Right lung (tissue), 10 donors: Measurements from ENCODE around the gene ZNF383. TPM values are rescaled to one million over a fixed set of nuclear protein-coding genes. Genes with fewer than 3 reads are reported as not detected.
"Not testable (repeated sequence)": the region's sequence is repeated elsewhere in the genome, so short reads cannot be mapped to it uniquely, and the experiment has no call there.

ENCODE experiments used
- DNase-seq, 2 donors: peaks; one replicate each; pipeline ENCODE4 v3.0.0-alpha.2; 2013
- long read RNA-seq, 8 donors: transcript quantifications; one replicate each; lab custom pipeline, GENCODE V29; 2026
- polyA plus RNA-seq, 5 donors: library from polyadenylated mRNA; unstranded; fragments of 120-200 nt; gene quantifications; one replicate each; pipeline versions ENCODE4 v1.2.1 to v1.2.3, GENCODE V29; 2013; ENCODE audit warnings: inconsistent platforms in 1 of 5, low replicate concordance in 1 of 5; ENCODE audit not compliant: insufficient read length in 5 of 5, insufficient read depth in 1 of 5

ZNF383 gene
- 10 to 100 TPM in 4 of 5 donors, 1 to 10 TPM in 1; 9.5 to 17.8 (median 16.2) TPM for polyA plus RNA-seq
- long read RNA-seq, donor 1 = 0 reads
- long read RNA-seq, donor 2 = 0 reads
- long read RNA-seq, donor 3 = 0 reads
- long read RNA-seq, donor 4 = 0 reads
- long read RNA-seq, donor 5 = 0 reads
- long read RNA-seq, donor 6, partial matches to known transcripts = 27 of 28 reads
- long read RNA-seq, donor 6, other reads (novel, unspliced or antisense) = 0 of 28 reads
- long read RNA-seq, donor 7 = 0 reads
- long read RNA-seq, donor 8 = 0 reads

DNA sequence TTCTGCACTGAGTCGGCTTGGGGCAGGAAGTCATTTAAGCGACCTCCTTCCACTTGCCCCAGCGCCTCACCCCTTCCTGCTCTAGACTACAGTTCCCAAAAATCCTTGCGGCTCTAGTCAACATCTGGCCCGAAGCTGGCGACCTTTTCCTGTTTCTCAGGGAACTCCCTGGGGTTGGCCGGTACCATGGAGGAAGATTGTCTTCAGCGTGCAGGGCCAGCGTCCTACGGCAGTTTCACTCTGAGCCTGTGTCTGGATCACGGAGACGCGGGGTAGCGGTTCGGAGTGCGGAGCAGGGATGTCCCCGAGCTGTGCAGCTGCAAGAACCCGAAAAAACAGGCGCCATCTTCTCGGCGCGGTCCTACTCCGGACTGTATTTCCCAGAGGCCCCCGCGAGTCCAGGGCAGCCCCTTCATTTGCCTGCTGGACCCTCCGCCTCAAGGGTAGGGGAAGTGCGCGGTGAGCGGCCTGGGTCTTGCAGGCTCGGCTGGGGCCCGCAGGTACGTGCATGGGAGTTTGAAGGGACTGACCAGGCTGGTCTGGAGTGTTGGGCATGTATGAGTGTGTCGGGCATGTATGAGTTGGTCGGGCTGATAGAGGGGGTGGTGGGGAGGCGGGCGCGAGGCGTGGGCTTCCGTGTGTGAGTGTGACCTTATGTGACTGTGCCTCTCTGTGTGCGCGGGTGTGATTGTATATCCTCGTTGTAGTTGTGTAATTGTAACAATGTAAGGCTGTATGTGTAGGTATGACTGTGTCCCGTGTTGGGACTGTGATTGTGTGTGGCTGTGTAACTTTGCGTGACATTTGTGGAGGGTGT, at the start of gene ZNF383:
Gene ZNF383 (plus strand): TSS at position 440 of the 817 bp plus-strand sequence. CDS start 12,240 bp downstream, outside the sequence.
- peak; percentile 92 to 95 for DNase-seq

DNA sequence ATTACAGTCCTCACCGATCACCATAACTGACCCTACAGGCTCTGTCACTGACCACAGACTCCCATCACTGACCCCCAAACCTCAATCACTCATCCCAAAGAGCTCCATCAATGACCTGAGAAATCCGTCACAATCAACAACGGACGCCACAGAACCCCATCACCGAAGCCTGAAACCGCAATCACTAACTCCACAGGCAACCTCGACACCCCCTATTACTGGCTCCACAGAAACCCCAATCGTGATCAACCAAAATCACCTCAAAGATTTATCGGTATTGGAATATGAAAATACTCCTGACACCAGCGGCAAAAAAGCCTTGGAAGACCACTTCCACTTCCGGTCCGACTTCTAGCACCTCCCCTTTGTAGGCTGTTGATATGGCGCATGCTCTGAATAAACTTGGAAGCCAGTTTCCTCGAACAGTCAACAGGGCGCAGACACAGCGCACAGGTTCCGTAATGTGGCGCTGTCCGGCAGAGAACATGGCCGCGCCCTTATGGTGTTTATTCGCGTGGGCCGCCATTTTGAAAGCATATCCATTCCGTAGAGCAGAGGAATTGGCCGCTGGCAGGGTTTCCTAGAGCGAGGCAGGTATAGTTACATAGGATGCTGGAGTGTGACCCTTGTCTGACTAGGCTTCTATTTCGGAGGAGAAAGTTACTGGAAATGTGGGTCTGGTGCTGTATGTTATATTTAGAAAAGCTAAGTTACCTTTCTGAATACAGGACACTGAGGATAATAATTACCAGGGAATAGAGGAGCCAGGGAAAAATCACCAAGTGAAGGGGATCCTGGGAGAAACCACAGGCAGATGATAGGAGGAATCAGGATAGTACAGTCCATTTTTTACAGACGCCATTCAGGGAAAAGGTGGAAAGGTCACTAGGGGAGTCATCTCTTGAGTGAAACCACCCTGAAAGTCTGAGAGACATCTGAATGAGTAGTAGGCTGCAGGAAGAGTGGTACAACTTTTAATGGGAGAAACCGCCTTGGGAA, 45.3 kb upstream of the ZNF383 start, which contains the start of gene ZNF585A:
Gene ZNF585A (minus strand): TSS at position 328 of the 999 bp plus-strand sequence. CDS start 2,785 bp downstream, outside the sequence.
- peak; percentile 93 to 95 for DNase-seq

DNA sequence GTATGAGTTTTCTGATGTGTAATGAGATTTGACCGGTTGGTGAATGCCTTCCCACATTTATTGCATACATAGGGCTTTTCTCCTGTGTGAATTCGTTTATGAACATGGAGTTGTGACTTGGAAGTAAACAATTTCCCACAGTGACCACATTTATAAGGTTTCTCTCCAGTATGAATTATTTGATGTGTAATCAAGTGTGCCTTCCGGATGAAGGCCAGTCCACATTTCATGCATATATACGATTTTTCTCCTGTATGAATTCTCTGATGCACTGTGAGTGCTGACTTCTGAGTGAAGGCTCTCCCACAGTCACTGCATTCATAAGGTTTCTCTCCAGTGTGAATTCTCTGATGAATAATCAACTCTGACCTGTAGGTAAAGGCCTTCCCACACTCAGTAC, 31.9 kb upstream of the ZNF383 start:
- DNase-seq = not testable (repeated sequence)

DNA sequence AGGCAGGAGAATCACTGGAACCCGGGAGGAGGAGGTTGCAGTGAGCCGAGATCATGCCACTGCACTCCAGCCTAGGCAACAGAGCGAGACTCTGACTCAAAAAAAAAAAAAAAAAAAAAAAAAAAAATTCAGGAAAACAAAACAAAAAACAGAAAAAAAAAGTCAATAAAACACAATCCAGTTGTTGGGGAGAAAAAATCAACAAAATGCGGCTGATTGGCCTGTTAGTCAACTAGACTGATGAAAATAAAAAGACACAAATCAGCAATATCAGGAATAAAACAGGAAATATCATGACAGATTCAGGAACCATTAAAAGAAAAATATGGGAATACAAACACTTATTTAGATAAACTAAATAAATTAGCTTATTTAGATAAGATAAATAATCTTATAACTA, 22.8 kb upstream of the ZNF383 start:
- DNase-seq = not testable (repeated sequence)

DNA sequence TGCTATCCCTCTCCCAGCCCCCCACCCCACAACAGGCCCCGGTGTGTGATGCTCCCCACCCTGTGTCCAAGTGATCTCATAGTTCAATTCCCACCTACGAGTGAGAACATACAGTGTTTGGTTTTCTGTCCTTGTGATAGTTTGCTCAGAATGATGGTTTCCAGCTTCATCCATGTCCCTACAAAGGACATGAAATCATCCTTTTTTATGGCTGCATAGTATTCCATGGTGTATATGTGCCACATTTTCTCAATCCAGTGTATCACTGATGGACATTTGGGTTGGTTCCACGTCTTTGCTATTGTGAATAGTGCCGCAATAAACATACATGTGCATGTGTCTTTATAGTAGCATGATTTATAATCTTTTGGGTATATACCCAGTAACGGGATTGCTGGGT, 20.9 kb upstream of the ZNF383 start:
- not testable (repeated sequence) for DNase-seq

DNA sequence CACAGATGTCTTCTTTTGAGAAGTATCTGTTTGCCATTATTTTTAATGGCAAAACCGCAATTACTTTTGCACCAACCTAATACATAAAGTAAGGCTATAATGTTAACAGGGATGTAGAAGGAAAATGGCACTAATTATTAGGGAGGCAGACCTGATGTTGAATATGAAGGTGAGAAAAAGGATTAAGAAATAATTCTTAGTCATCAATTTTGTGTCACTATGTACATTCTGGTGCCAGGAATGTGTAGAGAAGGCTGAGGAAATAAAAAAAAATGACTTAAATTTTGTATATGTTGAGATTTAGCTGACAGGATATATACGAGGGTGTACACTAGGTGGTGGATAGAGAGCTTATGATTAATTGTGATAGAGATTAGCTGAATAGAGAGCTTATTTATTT, 20.2 kb upstream of the ZNF383 start:
- no peak for DNase-seq

DNA sequence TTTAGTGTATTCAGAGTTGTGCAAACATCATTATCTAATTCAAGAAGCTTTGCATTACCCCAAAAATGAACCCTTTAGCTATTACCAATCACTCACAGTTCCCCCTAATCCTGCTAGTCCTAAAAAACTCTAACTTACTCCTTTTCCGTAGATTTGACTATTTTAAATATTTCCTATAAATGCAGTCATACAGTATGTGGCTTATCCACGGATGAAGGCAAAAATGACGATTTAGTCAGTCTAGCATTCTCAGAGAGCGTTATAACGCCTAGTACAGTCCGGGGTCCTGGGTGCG, 587 bp upstream of the ZNF383 start:
- no peak for DNase-seq

DNA sequence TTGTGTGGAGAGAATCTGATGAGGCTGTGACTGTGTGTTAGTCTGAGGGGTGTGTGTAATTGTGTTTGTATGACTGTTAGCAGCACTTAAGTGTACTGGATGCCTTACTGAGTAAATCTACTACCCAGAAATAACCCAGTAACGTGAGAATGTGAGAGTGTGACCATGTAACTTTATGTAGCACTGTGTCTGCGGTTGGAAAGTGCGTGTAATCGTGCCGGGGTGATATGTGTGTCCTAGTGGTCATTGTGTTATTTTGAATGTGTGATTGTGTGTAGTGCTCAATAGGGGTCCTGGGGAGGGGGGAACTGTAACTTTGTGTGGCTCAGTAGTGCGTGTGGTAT, 550 bp downstream of the ZNF383 start:
- DNase-seq = no peak

DNA sequence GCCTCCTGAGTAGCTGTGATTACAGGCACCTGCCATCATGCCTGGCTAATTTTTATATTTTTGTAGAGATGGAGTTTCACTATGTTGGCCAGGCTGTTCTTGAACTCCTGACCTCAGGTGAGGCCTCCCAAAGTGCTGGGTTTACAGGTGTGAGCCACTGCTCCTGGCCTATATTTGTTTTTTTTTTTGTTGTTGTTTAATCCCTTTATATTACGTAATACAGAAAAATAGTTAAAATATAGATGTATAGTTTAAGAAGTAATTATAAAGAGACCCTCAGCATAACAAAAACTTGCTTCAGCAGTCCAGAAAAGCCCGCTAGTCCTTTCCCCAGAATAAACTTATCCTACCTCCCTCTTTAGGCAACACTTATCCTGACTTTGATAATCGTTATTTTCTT, 2.4 kb downstream of the ZNF383 start:
- no peak for DNase-seq

DNA sequence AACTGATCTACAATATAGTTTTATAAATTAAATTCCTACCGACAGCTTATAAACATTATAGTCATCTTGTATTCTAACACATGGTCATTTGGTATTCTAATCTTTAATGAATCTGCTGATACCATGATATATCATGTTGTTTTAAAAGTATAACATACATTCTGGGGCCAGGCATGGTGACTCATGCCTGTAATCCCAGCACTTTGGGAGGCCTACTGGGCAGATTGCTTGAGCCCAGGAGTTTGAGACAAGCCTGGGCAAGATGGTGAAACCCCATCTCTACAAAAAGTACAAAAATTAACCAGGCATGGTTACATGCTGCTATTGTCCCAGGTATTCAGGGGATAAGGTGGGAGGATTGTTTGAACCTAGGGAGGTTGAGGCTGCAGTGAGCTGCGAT, 3.1 kb downstream of the ZNF383 start:
- no peak for DNase-seq

DNA sequence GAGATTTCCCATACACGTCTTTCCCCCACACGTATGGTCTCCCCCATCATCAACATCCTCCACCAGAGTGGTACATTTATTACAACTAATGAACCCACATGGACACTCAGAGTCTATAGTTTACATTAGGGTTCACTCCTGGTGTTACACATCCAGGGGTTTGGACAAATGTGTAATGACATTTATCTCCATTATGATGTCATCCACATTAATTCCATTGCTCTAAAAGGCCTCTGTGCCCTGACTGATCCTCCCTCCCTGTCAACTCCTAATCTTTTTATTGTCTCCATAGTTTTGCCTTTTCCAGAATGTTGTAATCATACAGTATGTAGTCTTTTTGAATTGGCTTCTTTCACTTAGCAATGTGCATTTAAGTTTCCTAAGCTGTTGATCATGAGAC, 8.2 kb downstream of the ZNF383 start:
- no peak for DNase-seq

DNA sequence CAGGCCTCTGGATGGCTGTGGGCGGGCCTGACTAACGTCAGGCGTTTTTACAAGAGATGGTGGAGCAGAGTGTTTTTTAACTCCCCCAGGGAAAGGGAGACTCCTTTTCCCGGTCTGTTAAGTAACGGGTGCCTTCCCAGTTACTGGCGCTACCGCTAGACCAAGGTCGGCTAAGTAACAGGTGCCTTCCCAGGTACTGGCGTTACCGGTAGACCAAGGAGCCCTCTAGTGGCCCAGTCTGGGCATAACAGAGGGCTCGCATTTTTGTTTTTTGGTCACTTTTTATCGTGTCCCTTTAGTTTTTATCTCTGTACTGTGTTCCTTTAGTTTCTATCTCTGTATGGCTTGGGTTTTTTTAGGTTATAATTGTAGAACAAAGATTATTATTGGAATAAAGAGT, 10.0 kb downstream of the ZNF383 start:
- peak in 1 of 2 donors; percentile 14 for DNase-seq

DNA sequence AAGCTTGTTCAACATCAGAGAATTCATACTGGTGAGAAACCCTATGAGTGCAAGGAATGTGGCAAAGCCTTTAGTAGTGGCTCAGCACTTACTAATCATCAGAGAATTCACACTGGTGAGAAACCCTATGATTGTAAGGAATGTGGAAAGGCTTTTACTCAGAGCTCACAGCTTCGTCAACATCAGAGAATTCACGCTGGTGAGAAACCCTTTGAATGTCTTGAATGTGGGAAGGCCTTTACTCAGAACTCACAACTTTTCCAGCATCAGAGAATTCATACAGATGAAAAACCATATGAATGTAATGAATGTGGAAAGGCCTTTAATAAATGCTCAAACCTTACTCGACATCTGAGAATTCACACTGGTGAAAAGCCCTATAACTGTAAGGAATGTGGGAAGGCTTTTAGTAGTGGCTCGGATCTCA, 25.2 kb downstream of the ZNF383 start:
- DNase-seq = no peak

DNA sequence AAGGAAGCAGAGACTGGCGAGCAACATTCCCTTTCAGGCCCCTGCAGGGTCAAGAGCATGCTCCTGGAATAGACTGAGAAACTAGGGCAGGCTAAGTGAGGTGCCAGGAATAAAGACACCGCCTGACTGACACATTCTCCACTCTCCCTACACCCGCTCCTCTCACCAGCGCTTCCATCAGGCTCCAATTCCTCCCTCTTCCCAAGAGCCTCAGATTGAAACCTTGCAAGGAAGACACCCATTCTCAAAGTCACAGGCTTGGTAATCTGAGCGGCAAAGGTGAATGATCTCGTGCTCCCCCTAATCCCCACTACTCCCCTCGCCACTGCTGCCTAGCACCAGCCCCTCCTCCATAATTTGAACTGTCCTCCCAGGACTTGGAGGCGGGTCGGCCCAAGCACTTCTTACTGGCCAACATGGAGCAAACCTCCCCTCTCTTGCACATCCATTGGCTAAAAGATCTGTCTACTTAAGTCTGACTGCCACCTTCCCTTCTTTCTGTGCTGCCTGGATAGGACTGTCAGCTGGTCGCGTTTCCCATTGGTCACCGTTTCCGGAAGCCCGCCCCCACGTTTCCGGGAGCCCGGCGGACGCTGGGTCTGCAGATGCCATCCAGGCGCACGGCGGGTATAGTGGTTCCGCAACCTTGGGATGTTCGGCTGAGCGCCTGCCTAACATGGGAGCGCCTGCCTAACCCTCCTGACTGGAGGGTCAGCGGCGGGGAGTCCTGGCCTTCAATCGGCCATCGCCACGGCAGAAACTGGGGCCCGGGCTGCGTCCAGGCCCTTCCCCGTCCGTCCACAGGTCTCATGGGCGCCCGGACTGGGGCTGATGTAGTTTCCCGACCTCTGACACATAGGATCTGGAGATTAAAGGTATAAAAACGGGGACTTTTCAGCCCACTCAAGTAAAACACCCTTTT, 33.6 kb downstream of the ZNF383 start:
- DNase-seq = peak; percentile 91

DNA sequence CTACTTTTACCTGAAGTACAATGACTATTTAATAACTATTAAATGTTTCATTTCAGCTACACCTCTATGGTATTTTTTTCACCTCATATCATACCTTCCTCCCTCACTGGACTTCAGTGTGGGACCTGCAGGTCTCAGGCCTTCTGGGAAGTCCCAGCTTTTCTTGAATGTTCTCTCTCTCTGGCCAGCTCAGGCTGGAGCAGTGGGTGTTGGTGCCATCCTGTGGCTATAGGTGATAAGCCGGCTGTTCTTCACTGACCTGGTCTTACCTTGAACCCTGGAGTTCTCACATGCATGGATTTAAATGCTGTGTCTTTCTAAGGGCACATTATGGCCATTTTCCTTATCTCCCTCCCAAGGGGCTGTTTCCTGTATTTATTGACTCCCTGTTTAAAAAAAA, 45.0 kb downstream of the ZNF383 start:
- not testable (repeated sequence) for DNase-seq

DNA sequence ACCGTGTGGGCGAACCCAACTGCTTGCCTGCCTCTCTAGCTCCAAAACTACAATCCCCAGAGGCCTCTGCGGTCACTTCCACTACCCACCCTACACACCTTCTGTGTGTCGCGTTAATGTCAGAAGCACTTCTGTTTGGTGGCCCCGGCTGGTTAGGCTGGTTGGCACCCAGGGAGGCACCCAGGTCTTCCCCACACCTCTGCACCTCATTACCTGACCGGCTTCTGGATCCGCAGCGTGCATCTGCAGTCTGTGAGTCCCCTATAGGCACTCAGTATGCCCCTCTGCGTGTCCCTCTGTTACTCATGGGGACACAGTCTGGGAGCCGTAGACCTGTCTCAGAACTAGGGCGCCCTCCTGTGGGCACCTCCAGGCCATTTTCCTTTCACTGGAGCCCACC, 49.0 kb downstream of the ZNF383 start:
- DNase-seq = not testable (repeated sequence)

DNA sequence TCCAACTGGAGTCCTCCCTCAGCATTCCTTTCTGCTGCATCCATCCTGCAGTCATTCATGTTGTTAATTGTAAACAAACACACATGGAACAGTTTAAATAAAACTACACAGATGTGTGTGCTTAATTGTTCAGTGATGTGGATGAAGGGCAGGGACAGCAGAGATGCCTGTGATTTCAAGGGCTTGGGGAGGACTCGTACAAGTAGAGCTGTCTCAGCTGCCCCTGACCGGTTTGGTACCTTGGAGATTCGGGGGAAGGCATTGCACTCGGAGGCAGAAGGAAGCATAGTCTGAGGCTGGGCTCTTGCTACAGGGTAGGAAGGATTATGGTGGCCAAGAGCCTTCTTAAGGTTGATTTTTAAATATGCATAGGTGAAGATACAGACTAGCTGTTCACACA, 49.7 kb downstream of the ZNF383 start:
- DNase-seq = not testable (repeated sequence)

DNA sequence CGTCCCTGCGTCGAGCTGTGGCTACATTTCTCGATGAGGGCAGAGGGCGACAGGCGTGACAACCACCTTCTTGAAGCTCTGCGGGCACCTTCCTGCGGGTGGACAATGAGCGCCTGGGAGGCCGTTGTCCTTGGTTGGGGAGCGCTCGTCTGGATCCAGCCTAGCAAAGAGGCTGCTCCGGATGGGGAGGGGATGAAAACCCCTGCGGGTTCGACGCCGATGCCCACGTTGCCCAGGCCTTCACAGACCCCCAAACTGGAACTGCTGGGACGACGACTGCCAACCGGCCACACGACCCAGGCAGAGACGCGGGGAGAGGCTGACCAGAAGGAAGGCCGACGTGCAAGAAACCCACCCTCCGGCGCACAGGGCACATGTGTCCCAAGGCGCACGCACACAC, 62.6 kb downstream of the ZNF383 start:
- not testable (repeated sequence) for DNase-seq

DNA sequence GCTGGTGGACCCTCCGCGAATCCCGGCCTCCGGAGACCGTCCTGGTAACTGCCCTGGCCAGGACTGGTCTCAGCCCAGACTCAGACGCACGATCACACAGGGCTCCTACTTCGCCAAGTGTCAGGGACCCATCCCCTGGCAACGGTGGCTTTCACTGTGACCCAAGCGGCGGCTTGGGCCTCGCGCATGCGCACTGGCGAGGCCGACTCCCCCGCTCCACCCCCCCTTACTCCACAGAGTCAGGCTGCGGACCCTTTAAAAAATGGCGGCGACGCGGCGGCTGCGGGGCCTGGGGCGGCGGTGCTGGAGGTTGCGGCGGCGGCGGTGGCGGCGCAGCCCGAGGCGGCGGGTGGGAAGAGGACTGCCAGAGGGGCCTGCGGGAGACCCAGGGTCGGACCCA, 66.0 kb downstream of the ZNF383 start:
- DNase-seq = not testable (repeated sequence)

DNA sequence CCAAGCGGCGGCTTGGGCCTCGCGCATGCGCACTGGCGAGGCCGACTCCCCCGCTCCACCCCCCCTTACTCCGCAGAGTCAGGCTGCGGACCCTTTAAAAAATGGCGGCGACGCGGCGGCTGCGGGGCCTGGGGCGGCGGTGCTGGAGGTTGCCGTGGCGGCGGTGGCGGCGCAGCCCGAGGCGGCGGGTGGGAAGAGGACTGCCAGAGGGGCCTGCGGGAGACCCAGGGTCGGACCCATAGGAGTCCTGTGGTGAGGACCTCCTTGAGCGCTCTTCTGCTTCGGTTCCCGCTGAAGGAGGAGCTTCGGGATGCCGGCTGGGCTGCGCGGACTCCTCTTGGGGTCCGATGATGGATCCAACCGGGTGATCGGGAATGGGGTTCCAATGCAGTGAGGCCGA, 71.2 kb downstream of the ZNF383 start:
- DNase-seq = not testable (repeated sequence)
